HG03469 (cell line): ENCODE measurements around the gene IBA57.
"Not testable (repeated sequence)": the region's sequence is repeated elsewhere in the genome, so short reads cannot be mapped to it uniquely, and the experiment has no call there.

Experiments
- ATAC-seq: cut with Tn5 transposase; IDR thresholded peaks from one replicate; pipeline ENCODE4 v1.9.1; 2021; ENCODE audit warnings: mild to moderate bottlenecking, moderate library complexity, moderate number of reproducible peaks; ENCODE audit not compliant: unreplicated experiment

Gene IBA57

GRCh38 chr1:228184152-228184551 lies 18.5 kb downstream of the IBA57 start:
- no peak for ATAC-seq

- no peak for ATAC-seq
Observed at GRCh38 chr1:228185641-228185965, 20.0 kb downstream of the IBA57 start.

GRCh38 chr1:228188249-228188648 lies 22.6 kb downstream of the IBA57 start:
- ATAC-seq = not testable (repeated sequence)

- ATAC-seq = no peak
Observed at GRCh38 chr1:228190182-228190581, 24.6 kb downstream of the IBA57 start.

GRCh38 chr1:228190778-228191177 lies 25.2 kb downstream of the IBA57 start:
- ATAC-seq = no peak

GRCh38 chr1:228194436-228194835 lies 28.8 kb downstream of the IBA57 start:
- ATAC-seq = no peak

GRCh38 chr1:228194921-228195812 lies 29.6 kb downstream of the IBA57 start:
- no peak for ATAC-seq

- ATAC-seq = no peak
Observed at GRCh38 chr1:228197555-228198147, 32.0 kb downstream of the IBA57 start.

- ATAC-seq = no peak
Observed at GRCh38 chr1:228198977-228199590, 33.5 kb downstream of the IBA57 start.

- no peak for ATAC-seq
Observed at GRCh38 chr1:228204958-228205357, 39.4 kb downstream of the IBA57 start.

GRCh38 chr1:228205526-228206436 lies 40.2 kb downstream of the IBA57 start:
- ATAC-seq = no peak

GRCh38 chr1:228206582-228207351 lies 41.2 kb downstream of the IBA57 start:
- ATAC-seq = no peak

GRCh38 chr1:228207381-228207810 lies 41.8 kb downstream of the IBA57 start:
- ATAC-seq = no peak

GRCh38 chr1:228207851-228208821 lies 42.5 kb downstream of the IBA57 start, which contains the start of gene OBSCN:
TSS of gene OBSCN (plus strand) at chr1:228208044. CDS start at chr1:228211784, 3,740 bp downstream.
- no peak for ATAC-seq

GRCh38 chr1:228208831-228209551 lies 43.4 kb downstream of the IBA57 start:
- no peak for ATAC-seq

GRCh38 chr1:228209657-228210056 lies 44.1 kb downstream of the IBA57 start:
- ATAC-seq = no peak

GRCh38 chr1:228210076-228210651 lies 44.6 kb downstream of the IBA57 start:
- no peak for ATAC-seq
